ENCODE data around the gene LRP5.
"Not testable (repeated sequence)": the region's sequence is repeated elsewhere in the genome, so short reads cannot be mapped to it uniquely, and the experiment has no call there.

LRP5 gene

GRCh38 chr11:68467201-68467834 lies 154.9 kb downstream of the LRP5 start:
- DNase-seq (ENCODE audit: low read depth, low spot score): no peak

GRCh38 chr11:68468217-68468828 lies 155.9 kb downstream of the LRP5 start:
- no peak for DNase-seq (ENCODE audit: low read depth, low spot score)

- no peak for DNase-seq (ENCODE audit: low read depth, low spot score)
Observed at GRCh38 chr11:68469122-68469521, 156.7 kb downstream of the LRP5 start.

GRCh38 chr11:68469642-68470041 lies 157.3 kb downstream of the LRP5 start:
- no peak for DNase-seq (ENCODE audit: low read depth, low spot score)

GRCh38 chr11:68470304-68470811 lies 158.0 kb downstream of the LRP5 start:
- no peak for DNase-seq (ENCODE audit: low read depth, low spot score)

GRCh38 chr11:68471360-68472340 lies 159.3 kb downstream of the LRP5 start:
- no peak for DNase-seq (ENCODE audit: low read depth, low spot score)

GRCh38 chr11:68472778-68473177 lies 160.4 kb downstream of the LRP5 start:
- no peak for DNase-seq (ENCODE audit: low read depth, low spot score)

- no peak for DNase-seq (ENCODE audit: low read depth, low spot score)
Observed at GRCh38 chr11:68473693-68474092, 161.3 kb downstream of the LRP5 start.

GRCh38 chr11:68475626-68476025 lies 163.2 kb downstream of the LRP5 start:
- not testable (repeated sequence) for DNase-seq (ENCODE audit: low read depth, low spot score)

GRCh38 chr11:68479390-68479789 lies 167.0 kb downstream of the LRP5 start:
- DNase-seq (ENCODE audit: low read depth, low spot score): no peak

GRCh38 chr11:68480193-68480592 lies 167.8 kb downstream of the LRP5 start:
- DNase-seq (ENCODE audit: low read depth, low spot score): no peak

GRCh38 chr11:68480852-68481510 lies 168.6 kb downstream of the LRP5 start:
- no peak for DNase-seq (ENCODE audit: low read depth, low spot score)

- no peak for DNase-seq (ENCODE audit: low read depth, low spot score)
Observed at GRCh38 chr11:68481579-68482240, 169.3 kb downstream of the LRP5 start.

- no peak for DNase-seq (ENCODE audit: low read depth, low spot score)
Observed at GRCh38 chr11:68488623-68489022, 176.2 kb downstream of the LRP5 start.

GRCh38 chr11:68495220-68495729 lies 182.9 kb downstream of the LRP5 start:
- no peak for DNase-seq (ENCODE audit: low read depth, low spot score)

- no peak for DNase-seq (ENCODE audit: low read depth, low spot score)
Observed at GRCh38 chr11:68495872-68496271, 183.5 kb downstream of the LRP5 start.

GRCh38 chr11:68497761-68498160 lies 185.4 kb downstream of the LRP5 start:
- DNase-seq (ENCODE audit: low read depth, low spot score): no peak

GRCh38 chr11:68498321-68498720 lies 185.9 kb downstream of the LRP5 start:
- DNase-seq (ENCODE audit: low read depth, low spot score): no peak

Measured in brain pericyte (primary cell).